Measurements from ENCODE around the gene SGTA. TPM values are rescaled to one million over a fixed set of nuclear protein-coding genes. Genes with fewer than 3 reads are reported as not detected.
A peak's percentile ranks its signal among the peaks of the same experiment; 100 is the strongest.

The SGTA gene
- total RNA-seq, 2 donors from 2014 or later = 52.3 to 60.9 TPM

DNA sequence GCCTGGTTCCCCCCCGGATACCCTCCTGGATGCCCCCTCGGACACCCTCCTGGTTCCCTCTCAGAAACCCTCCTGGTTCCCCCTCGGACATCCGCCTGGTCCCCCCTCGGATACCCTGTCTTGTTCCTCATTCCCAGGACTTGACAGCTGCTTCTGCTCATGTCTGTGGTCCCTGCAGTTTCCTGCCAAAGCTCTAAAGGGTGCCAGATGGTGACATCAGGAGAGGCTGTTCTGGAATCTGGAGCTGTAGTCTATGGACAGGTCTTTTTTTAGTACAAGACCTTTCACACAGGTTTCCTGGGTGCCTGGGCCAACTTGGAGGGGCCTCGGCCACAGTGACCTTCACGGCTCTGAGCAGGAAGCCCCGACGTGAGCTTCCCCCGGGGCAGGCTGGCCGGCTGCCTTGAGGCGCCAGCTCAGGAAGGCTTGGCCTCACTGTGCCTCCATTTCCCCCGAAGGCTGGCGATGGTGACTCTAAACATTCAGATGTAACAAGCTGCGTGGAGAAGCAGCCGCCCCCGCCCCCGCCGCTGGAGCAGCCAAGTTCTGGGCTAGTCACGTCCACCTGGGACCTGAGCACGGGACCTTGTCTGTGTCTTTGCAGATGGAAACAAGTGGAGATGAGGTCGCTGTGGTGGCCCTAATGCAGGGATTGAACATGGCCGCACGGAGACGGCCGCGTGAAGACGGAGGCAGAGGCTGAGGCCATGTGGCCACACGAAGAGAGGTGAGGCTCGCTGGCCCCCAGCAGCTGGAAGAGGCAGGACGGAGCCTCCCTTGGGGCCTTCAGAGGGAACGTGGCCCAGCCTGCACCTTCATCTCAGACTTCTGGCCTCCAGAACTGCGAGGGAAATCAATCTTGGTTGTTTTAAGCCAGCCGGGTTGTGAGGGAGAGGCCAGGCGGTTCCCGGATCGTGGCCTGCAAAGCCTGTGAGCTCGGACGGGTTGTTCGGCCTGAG is 12.7 kb downstream of the SGTA start:
- peaks cover 0 to 56% of the 10 kb centered on the region in 2 donors for H3K4me1 ChIP-seq
- peaks cover 26% of the 10 kb centered on the region for H3K36me3 ChIP-seq
- peak overlapping the region; percentile 84 to 85 for H3K27ac ChIP-seq
- TF ChIP-seq, protein P1, sequence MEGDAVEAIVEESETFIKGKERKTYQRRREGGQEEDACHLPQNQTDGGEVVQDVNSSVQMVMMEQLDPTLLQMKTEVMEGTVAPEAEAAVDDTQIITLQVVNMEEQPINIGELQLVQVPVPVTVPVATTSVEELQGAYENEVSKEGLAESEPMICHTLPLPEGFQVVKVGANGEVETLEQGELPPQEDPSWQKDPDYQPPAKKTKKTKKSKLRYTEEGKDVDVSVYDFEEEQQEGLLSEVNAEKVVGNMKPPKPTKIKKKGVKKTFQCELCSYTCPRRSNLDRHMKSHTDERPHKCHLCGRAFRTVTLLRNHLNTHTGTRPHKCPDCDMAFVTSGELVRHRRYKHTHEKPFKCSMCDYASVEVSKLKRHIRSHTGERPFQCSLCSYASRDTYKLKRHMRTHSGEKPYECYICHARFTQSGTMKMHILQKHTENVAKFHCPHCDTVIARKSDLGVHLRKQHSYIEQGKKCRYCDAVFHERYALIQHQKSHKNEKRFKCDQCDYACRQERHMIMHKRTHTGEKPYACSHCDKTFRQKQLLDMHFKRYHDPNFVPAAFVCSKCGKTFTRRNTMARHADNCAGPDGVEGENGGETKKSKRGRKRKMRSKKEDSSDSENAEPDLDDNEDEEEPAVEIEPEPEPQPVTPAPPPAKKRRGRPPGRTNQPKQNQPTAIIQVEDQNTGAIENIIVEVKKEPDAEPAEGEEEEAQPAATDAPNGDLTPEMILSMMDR (IDR thresholded peaks at IDR 0.05) = no peak
- DNase-seq (ENCODE audit: low spot score) = peak; percentile 80
- no peak overlapping the region for H3K4me3 ChIP-seq
- no peaks in the 10 kb centered on the region for H3K27me3 ChIP-seq
- no peaks in the 10 kb centered on the region for H3K9me3 ChIP-seq

DNA sequence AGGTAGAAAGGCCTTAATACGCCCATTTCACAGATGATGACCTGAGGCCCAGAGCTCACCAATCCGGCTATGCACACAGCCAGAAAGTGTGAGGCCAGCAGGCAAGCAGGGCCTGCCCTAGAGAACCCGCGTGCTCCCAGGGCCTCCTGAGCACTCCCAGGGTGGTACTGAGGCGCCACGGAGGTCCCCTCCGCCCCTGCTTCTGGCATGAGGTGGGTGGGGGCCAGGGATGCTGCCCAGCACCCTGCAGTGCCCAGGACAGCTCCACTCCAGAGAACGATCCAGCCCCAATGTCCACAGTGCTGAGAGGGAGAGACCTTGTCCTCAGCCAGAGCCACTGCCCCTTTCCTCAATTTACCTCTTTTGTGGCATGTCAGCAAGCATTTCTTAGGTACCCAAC is 13.9 kb downstream of the SGTA start:
- Histone ChIP-seq H3K4me3 (no peak overlapping the region), H3K36me3 (peaks cover 37% of the 10 kb centered on the region), H3K4me1 (peaks cover 0 to 45% of the 10 kb centered on the region in 2 donors), H3K27ac (peak overlapping the region; percentile 38 to 85), H3K9me3 (no peaks in the 10 kb centered on the region), H3K27me3 (no peaks in the 10 kb centered on the region)
- no peak for DNase-seq (ENCODE audit: low spot score)
- TF ChIP-seq, protein P1 (IDR thresholded peaks at IDR 0.05) = no peak

DNA sequence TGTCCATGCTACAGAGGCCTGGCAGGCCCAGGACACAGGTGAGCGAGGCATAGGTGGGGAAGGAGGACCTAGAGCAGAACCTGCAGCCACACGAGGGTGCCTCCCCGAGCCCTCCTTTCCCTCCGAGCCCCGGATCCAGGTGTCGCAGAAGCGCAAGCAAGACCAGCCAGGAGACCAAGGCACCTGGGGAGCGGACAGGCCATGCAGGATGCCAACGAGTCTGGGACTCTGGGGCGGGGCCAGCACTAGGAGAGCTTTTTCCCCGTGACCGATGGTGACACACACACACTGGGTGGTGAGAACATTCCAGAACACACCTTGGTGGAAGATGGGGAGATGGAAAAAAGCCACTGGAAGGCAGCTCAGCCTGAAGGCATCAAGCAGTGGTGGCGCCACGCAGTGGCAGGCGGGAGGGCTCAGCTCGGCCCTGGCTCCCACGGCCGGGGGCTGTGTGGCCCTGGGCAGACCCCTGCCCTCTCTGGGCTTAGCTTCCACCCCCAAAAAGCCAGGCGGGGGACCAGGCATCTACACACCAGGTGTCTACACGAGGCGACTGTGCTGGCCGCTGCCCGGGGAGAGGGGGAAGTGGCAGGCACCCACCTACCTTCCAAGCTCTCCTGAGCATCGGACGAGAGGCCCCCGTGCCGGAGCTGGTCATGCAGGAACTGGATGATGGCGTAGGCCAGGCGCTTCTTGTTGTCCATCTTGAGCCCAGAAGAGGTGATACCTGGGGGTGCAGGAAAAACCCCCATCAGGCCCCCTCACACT is 14.5 kb downstream of the SGTA start:
- no peak for DNase-seq (ENCODE audit: low spot score)
- Histone ChIP-seq H3K36me3 (peaks cover 44% of the 10 kb centered on the region), H3K9me3 (no peaks in the 10 kb centered on the region), H3K27ac (peak overlapping the region; percentile 38 to 85), H3K4me3 (no peak overlapping the region), H3K4me1 (peaks cover 0 to 41% of the 10 kb centered on the region in 2 donors), H3K27me3 (no peaks in the 10 kb centered on the region)
- TF ChIP-seq, protein P1 (IDR thresholded peaks at IDR 0.05) = no peak

DNA sequence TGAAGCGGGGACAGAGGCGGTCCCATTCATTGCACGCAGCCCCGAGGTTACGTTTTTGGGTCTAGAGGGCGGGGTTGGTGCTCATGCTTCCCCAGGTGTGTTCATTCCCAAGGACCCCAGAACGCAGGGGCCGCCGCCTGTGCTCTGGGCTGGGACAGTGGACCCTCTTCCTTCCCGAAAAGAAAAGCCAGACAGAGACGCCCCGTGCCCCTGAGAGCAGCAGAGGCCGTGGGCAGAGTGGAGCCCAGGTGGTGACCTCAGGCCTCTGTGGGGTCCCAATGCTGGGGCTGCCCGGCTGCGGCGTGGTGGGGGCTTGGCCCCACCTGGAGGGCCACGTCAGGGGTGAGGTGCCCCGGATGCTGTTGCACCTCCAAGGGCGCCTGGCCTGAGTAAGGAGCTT is 15.4 kb downstream of the SGTA start:
- Histone ChIP-seq H3K4me1 (peaks cover 0 to 41% of the 10 kb centered on the region in 2 donors), H3K4me3 (no peak overlapping the region), H3K27ac (no peak overlapping the region), H3K27me3 (no peaks in the 10 kb centered on the region), H3K36me3 (peaks cover 53% of the 10 kb centered on the region), H3K9me3 (no peaks in the 10 kb centered on the region)
- no peak for DNase-seq (ENCODE audit: low spot score)
- TF ChIP-seq, protein P1 (IDR thresholded peaks at IDR 0.05) = no peak

- Histone ChIP-seq H3K4me3 (no peak overlapping the region), H3K4me1 (peaks cover 0 to 33% of the 10 kb centered on the region in 2 donors), H3K9me3 (no peaks in the 10 kb centered on the region), H3K36me3 (peaks cover 62% of the 10 kb centered on the region), H3K27ac (no peak overlapping the region), H3K27me3 (no peaks in the 10 kb centered on the region)
- TF ChIP-seq, protein P1 (IDR thresholded peaks at IDR 0.05) = no peak
- DNase-seq (ENCODE audit: low spot score) = no peak
Observed at GRCh38 chr19:2766594-2767372, 16.3 kb downstream of the SGTA start.

Data from right atrium auricular region (tissue), 2 donors.